SH-SY5Y (cell line): ENCODE results near the gene SDC3.

Experiments used
- GATA2 ChIP-seq: IDR thresholded peaks from 2 replicates; pipeline ENCODE4 v1.6.1; 2011; ENCODE audit warnings: mild to moderate bottlenecking, low read depth, low read length
- GATA3 ChIP-seq: IDR thresholded peaks from 2 replicates; pipeline ENCODE4 v1.6.1; 2011; ENCODE audit warnings: low read depth, mild to moderate bottlenecking, low read length, moderate library complexity

GRCh38 chr1:30883389-30884172 is 25.0 kb downstream of the SDC3 start:
- TF ChIP-seq GATA2: no peak
- no peak for TF ChIP-seq GATA3
